K562 (cell line): Measurements from ENCODE around the gene TAOK2. TPM values are rescaled to one million over a fixed set of nuclear protein-coding genes. Genes with fewer than 3 reads are reported as not detected.

Experiments
- BRD4 ChIP-seq: fragments of 200-600 bp; sonication (generic); IDR thresholded peaks from 2 replicates; pipeline ENCODE4 v1.6.1; 2017; ENCODE audit warnings: inconsistent platforms
- CEBPB ChIP-seq: fragments of 450-650 bp; IDR thresholded peaks from 2 replicates; pipeline ENCODE4 v1.6.1; 2016; ENCODE audit warnings: missing genetic modification characterization, missing compliant biosample characterization
- FOXK1 ChIP-seq: sonication (generic); formaldehyde crosslinking; IDR thresholded peaks from 2 replicates; pipeline ENCODE4 v1.8.0; 2022; ENCODE audit warnings: missing genetic modification reagents, mild to moderate bottlenecking, borderline replicate concordance
- KDM2B ChIP-seq: fragments of 250-450 bp; sonication (Bioruptor Pico); IDR thresholded peaks from 2 replicates; pipeline ENCODE4 v1.8.0; 2021; ENCODE audit warnings: mild to moderate bottlenecking, moderate library complexity
- NR3C1 ChIP-seq: sonication (generic); formaldehyde crosslinking; IDR thresholded peaks from 2 replicates; pipeline ENCODE4 v1.8.1; 2022; ENCODE audit warnings: missing genetic modification reagents
- PHF8 ChIP-seq: fragments of 200-600 bp; sonication (generic); IDR thresholded peaks from 2 replicates; pipeline ENCODE4 v1.6.1; 2012; ENCODE audit warnings: mixed run types, mild to moderate bottlenecking, inconsistent platforms, low read length, moderate library complexity, borderline replicate concordance
- YBX1 ChIP-seq: fragments of 450-650 bp; IDR thresholded peaks from 2 replicates; pipeline ENCODE4 v1.7.1; 2016; ENCODE audit warnings: mild to moderate bottlenecking
- ZBTB43 ChIP-seq: sonication (generic); formaldehyde crosslinking; IDR thresholded peaks from 2 replicates; pipeline ENCODE4 v1.8.0; 2023; ENCODE audit warnings: mild to moderate bottlenecking, missing genetic modification reagents
- ZNF347 ChIP-seq: fragments of 450-650 bp; formaldehyde crosslinking; IDR thresholded peaks from 2 replicates; pipeline ENCODE4 v1.4.0; 2020; ENCODE audit warnings: low read depth, mild to moderate bottlenecking, moderate library complexity
- ZNF507 ChIP-seq: conservative IDR thresholded peaks from 2 replicates; pipeline ENCODE4 v1.6.1; 2017; ENCODE audit warnings: missing genetic modification characterization, missing compliant biosample characterization
- polyA plus RNA-seq, 8 experiments: library from polyadenylated mRNA; depleted of rRNA in 4 of 8; stranded (reverse) in 5 of 8; unstranded in 3 of 8; fragments of >200 nt; fragmentation: Nextera tagmentation in 2 of 8; fragmentation: Illumina TruSeq in 1 of 8; extraction: Ambion mirVana in 2 of 8; extraction: Trizol in 1 of 8; gene quantifications; 2 replicates each; pipeline versions ENCODE4 v1.2.1 to v1.2.3, GENCODE V29; 2011 to 2014; ENCODE audit warnings: inconsistent platforms in 1 of 8, missing spikeins in 1 of 8
- total RNA-seq, 7 experiments: library from RNA; depleted of rRNA in 6 of 7; stranded (reverse); fragments of >200 nt in 6 of 7; fragmentation: Illumina TruSeq in 2 of 7; extraction: Trizol in 2 of 7; gene quantifications; 2 replicates each; pipeline versions ENCODE4 v1.2.1 to v1.2.3, GENCODE V29; 2011 to 2021; ENCODE audit warnings: low replicate concordance in 1 of 7
- TF ChIP-seq, protein P1 (sequence below): sonication (generic); formaldehyde crosslinking; IDR thresholded peaks from 2 replicates; pipeline ENCODE4 v1.8.1; 2023; ENCODE audit warnings: mild to moderate bottlenecking, missing genetic modification reagents
- TF ChIP-seq, protein P2 (sequence below), 2 experiments: fragments of 450-650 bp; IDR thresholded peaks; 2 replicates each; pipeline ENCODE4 v1.6.1; 2016; ENCODE audit warnings: mild to moderate bottlenecking in 2 of 2, borderline replicate concordance in 1 of 2, low read depth in 1 of 2, moderate library complexity in 1 of 2
- TF ChIP-seq, protein P3 (sequence below): fragments of 250-450 bp; sonication (Bioruptor Pico); IDR thresholded peaks from 2 replicates; pipeline ENCODE4 v1.8.0; 2021; ENCODE audit warnings: moderate library complexity, mild to moderate bottlenecking, inconsistent platforms

The TAOK2 gene
- total and polyA plus RNA-seq, 9 of the 15 experiments (the other 6 are each of a cell fraction or from before 2014, with no cell fraction given), result 0.10 to 41.8 (median 13.7) TPM

GRCh38 chr16:29925781-29926710 is 47.6 kb upstream of the TAOK2 start, which contains the start of gene KCTD13 (continued):
- TF ChIP-seq, protein P1, sequence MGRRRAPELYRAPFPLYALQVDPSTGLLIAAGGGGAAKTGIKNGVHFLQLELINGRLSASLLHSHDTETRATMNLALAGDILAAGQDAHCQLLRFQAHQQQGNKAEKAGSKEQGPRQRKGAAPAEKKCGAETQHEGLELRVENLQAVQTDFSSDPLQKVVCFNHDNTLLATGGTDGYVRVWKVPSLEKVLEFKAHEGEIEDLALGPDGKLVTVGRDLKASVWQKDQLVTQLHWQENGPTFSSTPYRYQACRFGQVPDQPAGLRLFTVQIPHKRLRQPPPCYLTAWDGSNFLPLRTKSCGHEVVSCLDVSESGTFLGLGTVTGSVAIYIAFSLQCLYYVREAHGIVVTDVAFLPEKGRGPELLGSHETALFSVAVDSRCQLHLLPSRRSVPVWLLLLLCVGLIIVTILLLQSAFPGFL (CRISPR knock-in tag), result no peak
- TF ChIP-seq YBX1 (no peak), ZNF507 (tag) (no peak), NR3C1 (CRISPR knock-in tag) (0 out of 2 replicates have a peak, but pooled peaks have one; percentile 8), ZNF347 (CRISPR knock-in tag) (no peak), PHF8 (peak; percentile 96; the same call in 1 of the 2 replicates), CEBPB (tag) (no peak), ZBTB43 (CRISPR knock-in tag) (no peak), KDM2B (CRISPR knock-in tag) (no peak), FOXK1 (CRISPR knock-in tag) (no peak), BRD4 (no peak)
- TF ChIP-seq, protein P2, sequence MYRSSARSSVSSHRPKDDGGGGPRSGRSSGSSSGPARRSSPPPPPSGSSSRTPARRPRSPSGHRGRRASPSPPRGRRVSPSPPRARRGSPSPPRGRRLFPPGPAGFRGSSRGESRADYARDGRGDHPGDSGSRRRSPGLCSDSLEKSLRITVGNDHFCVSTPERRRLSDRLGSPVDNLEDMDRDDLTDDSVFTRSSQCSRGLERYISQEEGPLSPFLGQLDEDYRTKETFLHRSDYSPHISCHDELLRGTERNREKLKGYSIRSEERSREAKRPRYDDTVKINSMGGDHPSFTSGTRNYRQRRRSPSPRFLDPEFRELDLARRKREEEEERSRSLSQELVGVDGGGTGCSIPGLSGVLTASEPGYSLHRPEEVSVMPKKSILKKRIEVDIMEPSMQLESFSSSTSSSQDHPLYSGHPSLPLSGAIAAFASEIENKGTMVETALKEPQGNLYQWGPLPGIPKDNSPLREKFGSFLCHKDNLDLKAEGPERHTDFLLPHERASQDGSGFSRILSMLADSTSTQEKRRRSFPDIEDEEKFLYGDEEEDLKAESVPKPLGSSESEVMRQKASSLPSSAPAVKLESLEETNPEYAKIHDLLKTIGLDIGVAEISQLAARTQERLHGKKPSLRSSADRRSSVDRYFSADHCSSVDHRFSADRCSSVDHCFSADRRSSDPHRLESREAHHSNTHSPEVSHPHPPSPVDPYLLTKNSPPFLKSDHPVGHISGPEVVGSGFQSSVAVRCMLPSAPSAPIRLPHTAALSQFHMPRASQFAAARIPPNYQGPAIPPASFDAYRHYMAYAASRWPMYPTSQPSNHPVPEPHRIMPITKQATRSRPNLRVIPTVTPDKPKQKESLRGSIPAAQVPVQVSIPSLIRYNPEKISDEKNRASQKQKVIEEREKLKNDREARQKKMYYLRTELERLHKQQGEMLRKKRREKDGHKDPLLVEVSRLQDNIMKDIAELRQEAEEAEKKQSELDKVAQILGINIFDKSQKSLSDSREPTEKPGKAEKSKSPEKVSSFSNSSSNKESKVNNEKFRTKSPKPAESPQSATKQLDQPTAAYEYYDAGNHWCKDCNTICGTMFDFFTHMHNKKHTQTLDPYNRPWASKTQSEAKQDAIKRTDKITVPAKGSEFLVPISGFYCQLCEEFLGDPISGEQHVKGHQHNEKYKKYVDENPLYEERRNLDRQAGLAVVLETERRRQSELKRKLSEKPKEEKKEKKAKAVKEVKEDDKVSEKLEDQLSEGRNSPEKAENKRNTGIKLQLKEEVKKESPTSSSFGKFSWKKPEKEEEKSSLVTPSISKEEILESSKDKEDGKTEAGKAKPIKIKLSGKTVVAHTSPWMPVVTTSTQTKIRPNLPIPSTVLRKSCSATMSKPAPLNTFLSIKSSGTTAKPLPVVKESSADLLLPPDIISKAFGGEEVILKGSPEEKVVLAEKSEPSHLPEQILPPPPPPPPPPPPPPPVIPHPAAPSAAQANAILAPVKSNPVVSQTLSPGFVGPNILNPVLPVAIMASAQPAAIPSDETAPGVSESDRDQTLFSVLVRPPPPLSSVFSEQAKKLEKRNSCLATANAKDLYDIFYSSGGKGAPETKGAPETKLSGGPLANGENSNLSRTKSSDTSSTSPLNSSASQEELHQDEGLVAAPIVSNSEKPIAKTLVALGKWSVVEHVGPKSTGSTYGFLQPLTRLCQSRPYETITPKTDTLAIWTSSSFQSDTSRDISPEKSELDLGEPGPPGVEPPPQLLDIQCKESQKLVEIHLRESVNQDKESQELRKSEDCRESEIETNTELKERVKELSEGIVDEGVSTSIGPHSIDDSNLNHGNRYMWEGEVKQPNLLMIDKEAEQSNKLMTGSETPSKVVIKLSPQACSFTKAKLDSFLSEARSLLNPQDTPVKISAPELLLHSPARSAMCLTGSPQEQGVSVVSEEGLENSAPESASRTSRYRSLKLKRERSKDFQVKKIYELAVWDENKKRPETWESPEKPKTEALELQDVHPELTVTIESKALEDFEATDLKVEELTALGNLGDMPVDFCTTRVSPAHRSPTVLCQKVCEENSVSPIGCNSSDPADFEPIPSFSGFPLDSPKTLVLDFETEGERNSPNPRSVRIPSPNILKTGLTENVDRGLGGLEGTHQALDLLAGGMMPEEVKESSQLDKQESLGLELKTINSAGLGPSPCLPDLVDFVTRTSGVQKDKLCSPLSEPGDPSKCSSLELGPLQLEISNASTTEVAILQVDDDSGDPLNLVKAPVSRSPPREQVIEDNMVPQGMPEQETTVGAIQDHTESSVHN (IDR thresholded peaks at IDR 0.05; ENCODE audit: borderline replicate concordance in 1 of 2, low read depth in 1 of 2), result no peak
- TF ChIP-seq, protein P3, sequence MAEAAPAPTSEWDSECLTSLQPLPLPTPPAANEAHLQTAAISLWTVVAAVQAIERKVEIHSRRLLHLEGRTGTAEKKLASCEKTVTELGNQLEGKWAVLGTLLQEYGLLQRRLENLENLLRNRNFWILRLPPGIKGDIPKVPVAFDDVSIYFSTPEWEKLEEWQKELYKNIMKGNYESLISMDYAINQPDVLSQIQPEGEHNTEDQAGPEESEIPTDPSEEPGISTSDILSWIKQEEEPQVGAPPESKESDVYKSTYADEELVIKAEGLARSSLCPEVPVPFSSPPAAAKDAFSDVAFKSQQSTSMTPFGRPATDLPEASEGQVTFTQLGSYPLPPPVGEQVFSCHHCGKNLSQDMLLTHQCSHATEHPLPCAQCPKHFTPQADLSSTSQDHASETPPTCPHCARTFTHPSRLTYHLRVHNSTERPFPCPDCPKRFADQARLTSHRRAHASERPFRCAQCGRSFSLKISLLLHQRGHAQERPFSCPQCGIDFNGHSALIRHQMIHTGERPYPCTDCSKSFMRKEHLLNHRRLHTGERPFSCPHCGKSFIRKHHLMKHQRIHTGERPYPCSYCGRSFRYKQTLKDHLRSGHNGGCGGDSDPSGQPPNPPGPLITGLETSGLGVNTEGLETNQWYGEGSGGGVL, result no peak
